Retinal pigment epithelial cell (primary cell): ENCODE data around the gene GABBR2.

ENCODE experiments used
- DNase-seq: peaks from one replicate; pipeline ENCODE4 v3.0.0-alpha.2; 2010; ENCODE audit warnings: low read depth
- H3K4me3 ChIP-seq: 2 replicates; pipeline ENCODE4 v1.5.1; 2011; ENCODE audit warnings: mild to moderate bottlenecking, low read length, control low read depth, moderate library complexity
- CTCF ChIP-seq: conservative IDR thresholded peaks from 2 replicates; pipeline ENCODE4 v1.5.1; 2011; ENCODE audit warnings: low read depth, low read length, control low read depth, inconsistent platforms

Gene GABBR2

GRCh38 chr9:98380065-98380681, 328.6 kb downstream of the GABBR2 start:
- DNase-seq = no peak
- no peak overlapping the region for H3K4me3 ChIP-seq
- no peak for TF ChIP-seq CTCF

DNA sequence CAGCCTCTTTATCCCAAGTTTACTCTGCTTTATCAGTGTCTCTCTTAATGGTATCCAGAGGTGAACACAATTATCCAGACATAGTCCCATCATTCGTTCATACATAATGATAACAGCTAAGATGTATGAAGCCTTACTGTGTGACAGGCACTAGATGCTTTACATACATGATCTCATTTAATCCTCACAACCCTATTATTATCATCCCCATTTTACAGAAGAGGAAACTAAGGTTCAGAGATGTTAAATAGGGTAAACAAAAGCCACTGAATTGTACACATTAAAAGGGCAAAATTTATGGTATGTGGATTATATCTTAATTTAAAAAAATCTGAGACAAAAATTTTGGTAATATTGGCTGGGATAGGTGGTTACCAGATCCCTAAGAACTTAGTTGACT, 329.2 kb downstream of the GABBR2 start:
- H3K4me3 ChIP-seq = no peak overlapping the region
- no peak for DNase-seq
- no peak for TF ChIP-seq CTCF

DNA sequence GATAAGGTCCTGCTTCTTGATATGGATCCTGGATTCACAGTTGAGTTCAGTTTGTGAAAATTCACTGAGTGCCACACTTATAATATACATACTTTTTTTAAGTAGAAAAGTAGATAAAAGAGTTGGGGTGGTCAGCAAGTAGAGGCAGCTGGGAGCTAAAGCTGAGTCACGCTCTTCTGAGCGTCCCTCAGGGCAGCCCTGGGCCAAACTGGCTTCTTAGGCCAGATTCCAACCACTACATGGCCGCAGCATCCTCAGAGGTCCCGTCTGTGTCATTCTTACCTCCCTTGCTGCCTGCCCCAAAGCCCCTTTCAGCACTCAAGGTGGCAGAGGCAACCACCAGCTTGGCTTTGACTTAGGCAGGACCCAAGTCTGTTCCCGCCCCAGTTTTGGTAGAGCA, 329.9 kb downstream of the GABBR2 start:
- no peak for DNase-seq
- no peak for TF ChIP-seq CTCF
- H3K4me3 ChIP-seq = no peak overlapping the region

DNA sequence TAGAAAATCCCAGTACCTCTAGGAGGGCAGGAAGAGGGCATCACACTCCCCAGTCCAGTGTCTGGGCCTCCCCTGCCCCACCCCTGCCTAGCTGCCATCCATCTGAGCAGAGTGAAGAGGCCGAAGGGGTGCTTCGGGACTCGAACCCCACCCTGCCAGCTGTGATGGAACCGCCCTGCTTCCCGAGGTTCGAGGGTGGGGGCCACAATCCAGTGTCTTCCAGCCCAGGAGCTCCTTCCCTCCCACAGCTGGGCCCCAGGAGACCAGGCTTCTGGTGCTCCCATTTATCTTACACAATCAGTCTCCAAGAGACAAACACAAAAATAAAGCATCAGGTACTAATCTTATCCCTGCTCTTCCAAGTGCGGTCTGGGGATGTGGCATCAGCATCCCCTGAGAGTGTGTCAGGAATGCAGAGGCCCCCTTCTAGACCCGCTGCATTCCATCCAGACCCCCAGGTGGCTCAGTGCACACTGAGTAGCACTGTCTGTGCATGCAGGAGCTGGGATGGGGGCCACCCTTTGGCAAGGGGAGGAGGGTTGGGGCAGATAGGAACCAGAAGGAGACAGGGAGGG, 330.4 kb downstream of the GABBR2 start:
- TF ChIP-seq CTCF = no peak
- no peak for DNase-seq
- H3K4me3 ChIP-seq = no peak overlapping the region

DNA sequence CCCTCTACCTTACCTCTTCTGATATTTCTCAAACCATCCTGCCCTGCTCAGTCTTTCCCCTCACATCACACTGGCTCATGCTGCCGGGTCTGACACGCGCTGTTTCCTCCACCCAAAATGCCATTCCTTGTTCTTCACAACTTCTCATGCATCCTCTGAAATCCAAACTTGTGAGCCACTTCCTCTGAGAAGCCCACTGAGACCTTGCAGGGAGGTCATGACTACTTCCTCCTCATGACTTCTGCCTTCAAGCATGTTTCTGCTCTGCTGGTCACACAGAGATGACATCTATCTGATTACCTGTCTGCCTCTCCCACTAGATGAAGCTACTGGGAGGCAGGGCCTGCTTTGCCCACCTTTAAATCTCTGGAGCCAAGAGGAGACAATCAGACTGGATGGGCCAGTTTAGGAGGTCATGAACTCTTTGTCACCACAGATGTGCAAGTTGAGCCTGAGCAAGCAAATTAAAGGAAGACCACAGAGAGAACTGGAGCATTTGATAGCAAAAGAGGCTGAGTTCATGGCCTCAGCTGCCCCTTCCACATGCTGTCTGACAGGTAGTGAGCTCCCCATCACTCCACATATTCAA, 333.5 kb downstream of the GABBR2 start:
- DNase-seq = no peak
- no peak overlapping the region for H3K4me3 ChIP-seq
- no peak for TF ChIP-seq CTCF

GRCh38 chr9:98374385-98375051, 334.2 kb downstream of the GABBR2 start:
- no peak overlapping the region for H3K4me3 ChIP-seq
- TF ChIP-seq CTCF = no peak
- DNase-seq = peak; percentile 66

DNA sequence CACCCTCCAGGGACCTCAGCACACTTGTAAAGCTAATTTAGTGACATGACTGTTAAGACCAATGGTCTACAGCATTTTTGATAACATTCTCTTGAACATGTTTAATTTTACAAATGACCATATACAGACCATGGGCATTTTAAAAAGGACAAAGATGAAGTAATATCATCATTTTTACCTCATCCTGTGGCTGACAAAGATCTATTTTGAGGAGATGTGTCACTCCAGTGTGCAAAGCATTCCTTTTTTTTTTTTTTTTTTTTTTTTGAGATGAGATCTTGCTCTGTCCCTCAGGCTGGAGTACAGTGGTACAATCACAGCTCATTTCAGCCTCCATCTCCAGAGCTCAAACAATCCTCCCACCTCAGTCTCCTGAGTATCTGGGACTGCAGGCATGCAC, 335.1 kb downstream of the GABBR2 start:
- TF ChIP-seq CTCF = no peak
- DNase-seq = no peak
- H3K4me3 ChIP-seq = no peak overlapping the region
